Activated T-cell treated with anti-CD3 and anti-CD28 coated beads for 1 hour (primary cell): ENCODE measurements around the gene PDZD7.
"Not testable (repeated sequence)": the region's sequence is repeated elsewhere in the genome, so short reads cannot be mapped to it uniquely, and the experiment has no call there.

Experiments
- DNase-seq: peaks from one replicate; pipeline ENCODE4 v3.0.0-alpha.2; 2020; ENCODE audit warnings: low read depth

PDZD7 gene

DNA sequence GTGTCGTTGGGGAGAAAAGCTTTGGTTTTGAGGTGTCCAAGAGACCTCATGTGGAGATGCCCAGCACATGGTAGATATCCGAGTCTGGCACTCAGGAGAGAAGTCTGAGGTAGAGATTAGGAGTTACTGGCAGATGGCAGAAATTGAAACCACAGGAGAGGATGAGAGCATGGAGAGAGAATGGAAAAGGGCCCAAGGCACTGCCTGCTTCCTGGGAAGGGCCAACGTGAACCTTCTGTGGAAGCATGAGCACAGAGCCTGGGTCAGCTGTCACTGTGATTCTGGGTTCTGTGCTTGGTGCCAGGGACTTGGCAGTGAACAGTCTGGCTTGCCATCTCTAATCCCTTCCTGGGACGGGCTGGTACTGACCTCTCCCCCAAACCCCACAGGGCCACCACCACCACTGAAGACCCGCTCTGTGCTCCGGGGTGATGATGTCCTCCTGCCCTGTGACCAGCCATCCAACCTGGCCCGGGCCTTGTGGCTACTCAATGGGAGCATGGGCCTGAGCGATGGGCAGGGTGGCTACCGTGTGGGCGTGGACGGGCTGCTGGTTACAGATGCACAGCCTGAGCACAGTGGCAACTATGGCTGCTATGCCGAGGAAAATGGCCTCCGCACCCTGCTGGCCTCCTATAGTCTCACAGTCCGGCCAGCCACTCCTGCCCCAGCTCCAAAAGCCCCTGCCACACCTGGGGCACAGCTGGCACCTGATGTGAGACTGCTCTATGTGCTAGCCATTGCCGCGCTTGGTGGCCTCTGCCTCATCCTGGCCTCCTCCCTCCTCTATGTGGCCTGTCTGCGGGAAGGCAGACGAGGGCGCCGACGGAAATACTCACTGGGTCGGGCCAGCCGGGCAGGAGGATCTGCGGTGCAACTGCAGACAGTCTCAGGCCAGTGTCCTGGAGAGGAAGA lies 47.8 kb downstream of the PDZD7 start:
- DNase-seq = no peak

DNA sequence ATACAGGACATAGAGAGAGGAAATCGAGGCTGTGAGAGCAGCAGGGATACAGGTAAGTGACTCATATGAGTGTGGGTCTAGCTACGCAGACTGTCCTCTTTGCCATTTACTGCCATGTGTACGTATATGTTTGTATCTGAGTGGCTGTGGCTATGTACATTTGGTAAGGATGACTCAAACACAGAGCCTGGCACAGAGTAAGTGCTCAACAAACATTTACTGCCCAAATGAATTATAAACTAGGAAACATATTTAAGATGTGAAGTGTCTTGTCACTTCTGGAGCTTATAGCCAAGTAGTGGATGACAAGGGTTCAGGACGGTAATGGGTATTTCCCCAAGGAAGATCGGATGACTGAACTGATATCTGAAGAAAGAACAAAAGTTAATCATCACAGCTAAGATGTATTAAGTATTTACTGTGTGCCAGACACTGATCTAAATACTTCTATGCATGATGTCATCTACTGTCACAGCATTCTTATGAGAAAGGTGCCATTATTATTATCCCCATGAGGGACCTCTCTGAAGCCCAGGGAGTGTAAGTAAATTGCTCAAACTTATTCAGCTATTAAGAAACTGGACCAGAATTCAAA lies 49.7 kb downstream of the PDZD7 start:
- DNase-seq = no peak

DNA sequence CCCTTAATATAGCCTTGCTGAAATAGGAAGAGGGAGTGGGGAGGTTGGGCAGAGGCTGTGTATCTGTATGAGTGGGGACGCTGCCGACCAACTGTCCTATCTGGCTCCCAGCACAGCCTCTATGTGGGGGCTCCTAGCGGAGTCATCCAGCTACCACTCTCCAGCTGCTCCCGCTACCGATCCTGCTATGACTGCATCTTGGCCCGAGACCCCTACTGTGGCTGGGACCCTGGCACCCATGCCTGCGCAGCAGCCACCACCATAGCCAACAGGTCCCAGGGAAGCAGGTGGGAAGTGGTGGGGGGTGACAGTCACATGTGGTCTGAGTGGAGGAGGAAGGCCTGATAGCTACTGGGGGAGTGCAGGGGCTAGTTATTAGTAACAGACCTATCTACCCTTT lies 50.2 kb downstream of the PDZD7 start:
- DNase-seq = no peak

DNA sequence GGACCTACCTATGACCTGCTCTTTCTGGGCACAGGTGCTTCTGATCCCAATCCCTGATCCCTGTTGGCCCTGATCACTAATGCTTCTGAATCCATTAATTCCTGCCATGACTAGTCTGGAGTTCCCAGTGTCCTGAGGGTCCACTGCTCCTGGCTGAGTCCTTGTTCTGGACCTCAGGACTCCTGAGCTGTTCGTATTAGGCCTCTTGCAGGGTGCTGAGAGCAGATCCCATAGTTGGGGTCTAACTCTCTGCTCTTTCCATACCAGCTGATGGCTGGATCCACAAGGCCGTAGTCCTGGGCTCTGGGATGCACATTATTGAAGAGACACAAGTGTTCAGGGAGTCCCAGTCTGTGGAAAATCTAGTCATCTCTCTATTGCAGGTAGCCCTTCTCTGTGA lies 50.6 kb downstream of the PDZD7 start:
- DNase-seq = no peak

DNA sequence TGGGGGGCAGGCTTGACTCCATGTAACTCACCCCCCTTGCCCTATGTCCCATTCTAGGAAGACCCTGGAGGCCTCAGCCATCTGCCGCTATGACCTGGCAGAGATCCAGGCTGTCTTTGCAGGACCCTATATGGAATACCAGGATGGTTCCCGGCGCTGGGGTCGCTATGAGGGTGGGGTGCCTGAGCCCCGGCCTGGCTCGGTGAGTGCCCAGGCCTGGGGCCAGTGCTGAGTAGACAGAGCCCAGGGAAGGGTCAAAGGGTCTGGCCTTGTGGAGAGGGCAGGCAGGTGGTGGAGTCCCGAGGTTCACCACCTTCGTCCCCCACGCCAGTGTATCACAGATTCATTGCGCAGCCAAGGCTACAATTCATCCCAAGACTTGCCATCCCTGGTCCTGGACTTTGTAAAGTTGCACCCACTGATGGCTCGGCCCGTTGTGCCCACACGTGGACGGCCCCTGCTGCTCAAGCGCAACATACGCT lies 51.1 kb downstream of the PDZD7 start:
- no peak for DNase-seq

DNA sequence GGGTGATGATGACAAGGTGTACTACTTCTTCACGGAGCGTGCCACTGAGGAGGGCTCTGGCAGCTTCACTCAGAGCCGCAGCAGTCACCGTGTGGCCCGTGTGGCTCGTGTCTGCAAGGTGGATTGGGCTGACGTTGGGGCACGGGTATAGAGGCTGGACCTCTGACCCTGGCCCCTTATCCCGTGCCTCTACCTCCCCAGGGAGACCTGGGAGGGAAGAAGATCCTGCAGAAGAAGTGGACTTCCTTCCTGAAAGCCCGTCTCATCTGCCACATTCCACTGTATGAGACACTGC lies 52.1 kb downstream of the PDZD7 start:
- no peak for DNase-seq

DNA sequence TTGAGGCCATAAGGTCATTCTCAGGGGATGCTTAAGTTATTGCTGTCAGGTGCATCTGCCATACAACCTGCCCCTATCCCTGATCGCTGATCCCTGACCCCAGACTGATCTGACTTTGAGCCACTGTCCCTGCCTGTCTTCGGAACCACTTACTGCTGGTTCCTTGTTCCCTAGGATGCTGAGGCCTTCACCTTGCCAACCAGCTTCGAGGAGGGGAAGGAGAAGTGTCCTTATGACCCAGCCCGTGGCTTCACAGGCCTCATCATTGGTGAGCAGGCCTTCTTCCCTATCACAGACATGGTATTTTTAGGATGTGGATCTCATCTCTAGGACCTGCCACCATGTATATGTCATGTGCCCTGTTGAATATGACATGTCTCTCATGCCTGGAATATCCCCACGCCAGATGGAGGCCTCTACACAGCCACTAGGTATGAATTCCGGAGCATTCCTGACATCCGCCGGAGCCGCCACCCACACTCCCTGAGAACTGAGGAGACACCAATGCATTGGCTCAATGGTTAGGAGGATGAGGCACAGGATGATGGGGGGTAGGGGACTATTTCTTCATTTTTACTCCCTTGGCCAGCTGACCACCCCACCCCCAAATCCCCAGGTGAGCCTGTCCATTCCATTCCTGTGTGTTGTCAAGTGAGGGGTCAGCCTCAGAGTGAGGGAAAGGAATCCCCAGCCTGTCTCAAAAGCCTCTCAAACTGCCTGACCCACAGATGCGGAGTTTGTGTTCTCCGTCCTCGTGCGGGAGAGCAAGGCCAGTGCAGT lies 52.6 kb downstream of the PDZD7 start:
- DNase-seq = no peak

DNA sequence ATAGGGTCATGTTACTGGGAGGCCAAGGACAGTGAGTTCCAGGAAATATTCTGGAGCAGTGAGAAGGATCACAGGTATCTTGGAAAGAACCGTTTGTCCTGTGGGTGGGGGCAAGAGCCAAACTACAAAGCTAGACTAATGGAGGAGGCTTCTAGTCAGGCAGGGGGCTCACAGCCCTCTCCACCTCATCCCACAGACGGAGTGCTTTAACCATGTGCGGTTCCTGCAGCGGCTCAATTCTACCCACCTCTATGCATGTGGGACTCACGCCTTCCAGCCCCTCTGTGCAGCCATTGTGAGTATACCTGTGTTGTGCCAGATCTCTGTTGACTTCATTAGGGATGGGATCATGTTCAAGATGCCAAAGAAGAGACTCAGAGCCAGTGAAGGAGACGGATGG lies 53.5 kb downstream of the PDZD7 start:
- DNase-seq = no peak

DNA sequence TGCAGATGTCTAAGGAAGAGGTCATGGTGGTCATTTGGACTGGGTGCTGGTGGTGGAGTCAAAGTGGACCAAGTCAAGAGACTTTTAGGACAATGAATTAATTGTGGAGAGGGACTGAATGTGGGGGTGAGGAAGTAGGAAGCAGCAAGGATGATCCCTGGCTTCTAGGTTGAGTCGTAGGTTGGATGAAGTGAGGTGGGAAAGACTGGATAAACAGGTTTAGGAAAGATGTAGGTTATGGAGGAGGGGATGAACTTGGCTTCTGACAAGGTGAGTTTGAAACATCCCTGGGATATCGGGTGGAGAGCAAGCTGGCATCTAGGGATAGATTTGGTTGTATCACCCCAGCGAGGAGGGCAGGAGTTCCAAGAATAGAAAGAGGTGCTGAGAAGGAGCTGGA lies 54.0 kb downstream of the PDZD7 start:
- no peak for DNase-seq

DNA sequence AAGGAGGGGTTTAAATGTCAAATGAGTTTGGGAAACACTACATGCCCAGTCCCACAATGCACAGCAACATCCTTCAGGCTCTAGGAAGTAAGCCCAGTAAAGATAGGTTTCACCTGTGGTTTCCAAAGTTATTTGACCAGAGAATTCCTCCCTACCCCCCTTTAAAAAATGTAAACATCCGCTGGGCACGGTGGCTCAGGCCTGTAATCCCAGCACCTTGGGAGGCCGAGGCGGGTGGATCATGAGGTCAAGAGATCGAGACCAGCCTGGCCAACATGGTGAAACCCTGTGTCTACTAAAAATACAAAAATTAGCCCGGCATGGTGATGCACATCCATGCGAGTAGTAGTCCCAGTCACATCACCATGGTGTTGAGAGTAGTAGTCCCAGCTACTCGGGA lies 55.5 kb downstream of the PDZD7 start:
- not testable (repeated sequence) for DNase-seq

DNA sequence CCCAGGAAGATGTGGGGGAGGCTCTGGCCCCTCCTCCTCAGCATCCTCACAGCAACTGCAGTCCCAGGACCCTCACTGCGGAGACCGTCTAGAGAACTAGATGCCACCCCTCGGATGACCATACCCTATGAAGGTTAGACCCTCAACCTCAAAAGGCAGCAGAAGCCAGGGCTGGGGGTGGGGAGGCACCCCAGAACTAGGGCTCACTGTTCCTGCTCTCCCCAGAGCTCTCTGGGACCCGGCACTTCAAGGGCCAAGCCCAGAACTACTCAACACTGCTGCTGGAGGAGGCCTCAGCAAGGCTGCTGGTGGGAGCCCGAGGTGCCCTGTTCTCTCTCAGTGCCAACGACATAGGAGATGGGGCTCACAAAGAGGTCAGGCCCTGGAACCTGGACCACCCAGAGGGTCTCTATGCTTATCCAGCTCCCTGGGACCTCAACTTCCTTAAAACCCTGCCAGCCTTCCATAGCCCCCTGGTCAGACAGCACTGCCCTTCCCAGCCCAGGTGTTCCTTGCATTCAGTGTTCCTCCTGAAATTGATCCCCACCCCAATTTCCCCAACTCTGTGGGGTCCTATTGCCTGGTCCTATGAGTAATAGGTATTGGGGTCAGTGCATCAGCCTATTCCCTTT lies 57.9 kb downstream of the PDZD7 start:
- DNase-seq = no peak

DNA sequence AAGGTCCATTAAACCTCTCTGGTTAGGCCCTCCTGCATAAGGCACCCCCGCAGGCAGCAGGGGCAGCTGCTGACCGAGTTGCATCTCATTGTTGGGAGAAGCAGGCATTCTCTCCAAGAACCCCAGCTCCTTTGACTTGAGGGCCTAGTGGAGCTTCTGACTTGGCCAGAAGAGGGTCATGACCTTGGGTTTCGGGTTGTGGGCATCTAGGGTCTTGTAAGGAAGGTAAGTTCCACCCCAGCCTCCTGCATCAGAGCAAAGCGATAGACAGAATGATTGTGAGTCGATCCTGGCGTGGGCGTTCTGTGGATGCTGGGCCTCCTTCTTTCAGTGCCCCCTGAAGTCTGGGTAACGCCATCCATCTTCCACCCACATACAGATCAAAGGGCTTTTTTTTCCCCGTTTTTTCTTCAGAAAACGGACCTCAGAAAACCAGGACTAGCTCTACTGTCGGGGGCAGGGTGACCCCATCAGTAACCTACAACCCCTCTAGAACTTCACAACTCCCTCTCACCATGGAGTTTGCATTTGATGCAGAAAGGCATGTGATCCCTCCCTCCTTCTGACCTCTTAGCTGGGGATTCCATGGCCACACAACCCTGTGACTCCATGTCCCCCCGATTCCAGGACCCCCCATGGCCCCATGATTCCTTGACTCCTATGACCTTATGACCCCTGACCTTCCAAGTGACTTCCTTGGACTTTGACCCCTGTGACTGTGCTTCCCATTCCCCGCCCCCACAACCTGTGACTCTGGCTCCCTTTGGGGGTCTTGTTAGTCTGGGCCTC lies 58.6 kb downstream of the PDZD7 start:
- no peak for DNase-seq

DNA sequence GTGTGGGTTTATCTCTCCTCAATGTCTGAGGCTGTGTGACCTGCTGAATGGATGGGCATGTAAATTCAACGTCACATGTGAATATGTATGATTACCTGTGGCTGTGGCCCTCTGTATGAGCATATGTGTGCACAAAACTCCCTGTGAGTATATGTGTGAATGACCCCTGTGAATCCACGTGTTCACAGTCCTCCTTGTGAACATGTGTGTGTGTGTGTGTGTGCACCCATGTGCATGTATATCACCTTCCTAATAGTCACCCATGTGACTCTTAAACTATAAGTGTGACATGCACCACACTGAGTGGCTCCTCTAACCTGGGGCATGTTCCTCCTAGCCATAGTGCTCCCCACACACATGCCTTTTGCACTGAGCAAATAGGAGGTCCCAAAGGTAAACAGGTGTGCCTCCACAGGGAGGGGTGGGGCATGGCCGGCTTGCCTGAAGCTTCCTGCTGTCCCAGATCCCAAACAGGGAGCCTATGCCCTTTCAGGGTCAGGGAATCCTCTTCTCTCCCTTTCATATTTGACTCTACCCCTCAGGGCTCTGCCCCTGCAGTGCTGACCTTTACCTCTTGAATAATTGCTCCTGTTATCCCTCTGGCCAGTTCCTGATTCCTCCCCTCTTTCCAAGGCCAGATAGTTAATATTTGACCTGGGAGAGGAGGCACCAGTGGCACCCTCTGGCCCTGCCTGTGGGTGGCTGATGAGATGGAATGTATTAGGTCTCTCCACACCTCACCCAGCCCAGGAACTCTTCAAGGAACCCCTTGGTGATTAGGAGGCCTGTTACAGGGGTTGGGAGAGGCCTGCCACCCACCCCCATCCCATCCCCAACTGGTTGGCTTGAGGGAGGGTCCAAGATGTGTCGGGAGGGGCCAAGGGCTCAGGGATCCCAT lies 59.8 kb downstream of the PDZD7 start:
- no peak for DNase-seq

DNA sequence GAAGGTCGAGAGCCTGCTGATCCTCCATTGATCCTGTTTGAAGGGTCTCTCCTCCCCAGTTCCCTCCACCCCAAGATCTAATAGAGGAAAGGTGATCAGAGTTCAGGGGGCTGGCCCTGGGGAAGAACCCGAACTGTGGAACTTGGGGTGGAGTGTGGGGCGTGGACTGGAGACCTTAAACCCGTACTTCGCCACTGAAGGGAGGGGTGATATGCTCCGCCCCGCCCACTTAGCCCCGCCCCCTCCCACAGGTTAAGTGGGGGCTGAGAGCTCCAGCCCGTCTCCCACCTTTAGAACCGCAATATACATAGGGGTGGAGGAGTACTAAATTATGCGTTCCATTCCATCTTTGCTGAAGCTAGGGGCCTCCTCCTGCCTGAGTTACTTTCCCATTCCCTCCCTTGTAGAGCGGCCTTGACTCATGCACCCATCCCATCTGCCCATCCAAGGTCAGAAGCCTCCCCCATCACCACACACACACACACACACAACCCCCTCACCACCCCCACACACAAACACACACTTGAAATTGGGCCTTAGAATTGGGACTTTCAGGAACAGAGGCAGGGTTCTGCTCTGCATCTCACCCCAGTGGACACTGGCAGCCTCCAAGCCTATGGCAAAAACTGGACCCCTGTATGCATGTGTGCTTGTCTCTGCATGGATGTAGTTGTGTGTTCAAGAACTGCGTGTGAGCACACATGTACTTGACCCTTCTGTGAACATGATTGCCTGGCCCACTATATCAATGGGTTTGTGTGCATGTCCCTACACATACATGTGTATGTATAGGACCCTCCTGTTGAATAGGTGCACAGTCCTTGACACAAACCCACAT lies 60.6 kb downstream of the PDZD7 start:
- peak; percentile 20 for DNase-seq

DNA sequence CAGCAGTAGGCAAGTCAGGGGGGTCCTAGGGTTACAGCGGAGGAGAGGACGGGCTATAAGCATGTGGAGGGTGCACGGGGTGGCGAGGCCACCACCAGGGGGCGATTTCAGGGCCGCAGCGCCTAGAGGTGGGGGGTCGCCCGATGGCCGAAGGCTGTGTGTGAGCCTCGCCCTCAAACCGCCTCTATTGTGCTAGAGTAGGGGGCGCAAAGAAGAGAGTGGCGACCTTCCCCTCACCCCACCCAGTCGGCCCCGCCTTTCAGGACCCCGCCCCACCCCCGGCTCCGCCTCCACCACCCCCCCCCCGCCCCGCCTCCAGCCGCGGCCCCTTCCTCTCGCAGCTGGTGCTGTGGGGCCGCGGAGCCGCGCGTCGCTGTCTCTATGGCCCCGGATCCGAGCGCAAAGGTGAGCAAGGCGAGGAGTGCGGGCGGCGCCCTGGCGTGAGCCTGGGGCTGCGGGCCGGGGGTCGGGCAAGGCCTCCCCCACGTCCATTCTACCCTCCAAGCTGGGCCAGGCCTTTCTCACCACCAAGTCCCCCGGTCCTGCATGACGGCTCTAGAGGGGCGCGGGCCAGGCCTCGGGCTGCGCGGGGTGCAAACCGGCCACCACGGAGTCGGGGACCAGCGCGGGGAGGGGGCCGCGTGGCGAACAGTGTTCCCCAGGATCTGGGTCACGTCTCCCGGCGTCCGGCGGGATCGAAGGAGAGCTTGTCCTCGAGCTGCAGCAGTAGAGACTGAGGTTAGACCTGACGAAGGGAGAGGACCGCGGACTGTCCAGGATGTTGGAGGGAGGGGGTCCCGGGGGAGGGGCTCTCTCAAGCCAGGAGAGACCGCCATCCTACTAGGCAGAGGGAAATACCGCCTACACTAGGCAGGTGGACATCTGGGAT lies 61.5 kb downstream of the PDZD7 start, which contains the start of gene SEMA4G:
Gene SEMA4G, plus strand, starts transcription at position 318 of the 889 bp plus-strand sequence. CDS start 3,409 bp downstream, outside the sequence.
- DNase-seq = peak; percentile 33

DNA sequence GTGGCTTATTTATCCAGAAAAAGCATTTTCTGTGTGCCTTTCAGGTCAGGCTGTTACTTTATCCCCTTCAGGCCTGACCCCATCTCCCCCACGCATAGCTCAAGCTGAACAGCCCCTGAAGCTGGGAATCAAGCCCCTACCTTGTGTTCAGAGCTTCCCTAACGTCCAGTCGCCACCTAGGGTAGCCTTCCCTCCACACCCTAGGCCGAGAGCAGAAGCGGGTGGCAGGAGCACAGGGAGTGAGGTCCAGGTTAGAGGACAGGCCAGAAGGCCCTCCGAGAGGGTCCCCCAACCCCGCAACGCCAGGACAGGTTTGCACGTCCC lies 62.1 kb downstream of the PDZD7 start:
- no peak for DNase-seq

DNA sequence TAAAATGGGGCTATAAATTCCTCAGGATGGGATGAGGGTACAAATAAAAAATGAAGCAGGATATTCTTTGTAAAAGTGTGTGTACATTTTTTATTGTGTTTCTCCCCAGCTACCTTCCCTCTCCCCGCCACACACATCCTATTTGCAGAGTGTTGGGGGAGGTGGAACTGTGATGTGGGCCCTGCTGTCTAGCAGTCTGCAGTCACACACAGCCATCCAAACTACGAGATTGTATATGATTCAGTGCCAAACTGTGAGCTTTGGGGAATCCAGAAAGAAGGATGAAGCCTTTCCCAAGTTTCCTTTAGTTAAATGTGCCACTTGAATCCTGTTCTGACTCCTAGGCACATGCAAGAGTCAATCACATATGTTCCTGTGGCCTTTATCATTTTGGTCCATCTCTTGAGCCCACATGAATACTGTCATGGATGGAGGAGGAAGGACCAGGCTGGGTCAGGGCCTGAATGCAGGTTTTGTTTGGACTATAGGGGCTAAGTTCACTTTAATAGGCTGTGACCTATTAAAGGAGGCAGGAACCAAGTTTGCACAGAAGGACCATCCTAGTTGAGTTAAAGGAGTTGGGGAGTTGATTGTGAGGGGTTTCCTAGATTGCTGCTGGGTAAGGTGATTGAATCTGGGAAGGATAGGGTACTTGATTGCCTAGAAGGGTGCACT lies 62.7 kb downstream of the PDZD7 start:
- DNase-seq = no peak

DNA sequence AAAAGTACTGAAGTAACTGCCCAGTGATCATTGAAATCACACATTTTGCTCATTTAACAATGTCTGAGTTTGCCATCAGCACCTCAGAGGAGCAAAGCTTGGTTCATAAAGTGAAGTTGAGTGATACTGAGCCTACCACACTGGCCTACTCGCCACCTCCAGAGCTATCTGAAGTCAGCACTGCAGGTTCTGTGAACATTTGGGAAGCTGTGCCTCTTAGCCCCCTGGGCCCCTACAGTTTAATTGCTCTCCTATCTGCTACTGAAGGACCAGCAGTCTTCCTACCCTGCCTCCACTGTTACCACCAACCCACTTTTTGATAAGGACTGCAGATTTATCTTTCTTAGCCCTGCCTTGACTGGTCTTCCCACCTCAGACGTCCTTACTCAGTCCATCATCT lies 63.6 kb downstream of the PDZD7 start:
- DNase-seq = no peak
